Breast epithelium (tissue), 3 donors: Measurements from ENCODE around the gene ZHX3.

Experiments used
- CTCF ChIP-seq, 3 donors: fragments of 450-650 bp; IDR thresholded peaks; one replicate each; pipeline ENCODE4 v1.5.1; 2016 to 2017; ENCODE audit warnings: antibody characterized with exemption in 3 of 3, mild to moderate bottlenecking in 3 of 3, moderate library complexity in 3 of 3
- POLR2A ChIP-seq: fragments of 450-650 bp; IDR thresholded peaks from one replicate; pipeline ENCODE4 v1.6.1; 2016; ENCODE audit warnings: antibody characterized with exemption, mild to moderate bottlenecking, moderate library complexity
- POLR2AphosphoS5 ChIP-seq, 3 donors: sonication (generic); formaldehyde crosslinking; IDR thresholded peaks; one replicate each; pipeline ENCODE4 v1.6.1; 2017; ENCODE audit warnings: antibody characterized with exemption in 3 of 3

- no peak for TF ChIP-seq POLR2AphosphoS5 (IDR thresholded peaks at IDR 0.05)
- no peak for TF ChIP-seq CTCF (IDR thresholded peaks at IDR 0.05)
- TF ChIP-seq POLR2A = no peak
These were observed 13.5 kb downstream of the ZHX3 start for GRCh38 chr20:41304002-41304401.
